Measurements from ENCODE around the gene CHTF18. TPM values are rescaled to one million over a fixed set of nuclear protein-coding genes. Genes with fewer than 3 reads are reported as not detected.

CHTF18 gene
- total RNA-seq, 2 experiments from 2014 or later: 95.6 to 115 TPM

DNA sequence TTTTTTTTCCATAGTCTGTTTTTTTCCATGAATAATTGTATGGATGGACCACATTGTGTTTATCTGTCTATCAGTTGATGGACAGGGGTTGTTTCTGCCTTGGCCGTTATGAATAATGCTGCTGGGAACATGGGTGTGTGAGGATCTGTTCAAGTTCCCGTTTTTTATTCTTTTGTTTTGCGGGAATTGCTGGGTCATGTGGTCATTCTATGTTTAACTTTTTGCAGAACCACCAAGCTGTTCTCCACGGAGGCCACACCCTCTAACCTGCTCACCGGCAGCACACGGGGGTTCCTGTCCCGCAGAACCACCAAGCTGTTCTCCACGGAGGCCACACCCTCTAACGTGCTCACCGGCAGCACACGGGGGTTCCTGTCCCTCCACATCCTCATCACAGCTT is 33.8 kb upstream of the CHTF18 start:
- DNase-seq: no peak
- H3K9me3 Mint-ChIP-seq: no peaks in the 10 kb centered on the region
- ATAC-seq: no peak
- no peak overlapping the region for H3K27ac Mint-ChIP-seq
- POLR2A ChIA-PET: no interaction called here
- H3K4me3 Mint-ChIP-seq: no peak overlapping the region
- no peaks in the 10 kb centered on the region for H3K36me3 Mint-ChIP-seq (ENCODE audit: low read depth)
- intact Hi-C loops (cut with micrococcal nuclease): no loop called here
- H3K27me3 Mint-ChIP-seq: peaks cover 4% of the 10 kb centered on the region
- TF ChIP-seq, protein P1, sequence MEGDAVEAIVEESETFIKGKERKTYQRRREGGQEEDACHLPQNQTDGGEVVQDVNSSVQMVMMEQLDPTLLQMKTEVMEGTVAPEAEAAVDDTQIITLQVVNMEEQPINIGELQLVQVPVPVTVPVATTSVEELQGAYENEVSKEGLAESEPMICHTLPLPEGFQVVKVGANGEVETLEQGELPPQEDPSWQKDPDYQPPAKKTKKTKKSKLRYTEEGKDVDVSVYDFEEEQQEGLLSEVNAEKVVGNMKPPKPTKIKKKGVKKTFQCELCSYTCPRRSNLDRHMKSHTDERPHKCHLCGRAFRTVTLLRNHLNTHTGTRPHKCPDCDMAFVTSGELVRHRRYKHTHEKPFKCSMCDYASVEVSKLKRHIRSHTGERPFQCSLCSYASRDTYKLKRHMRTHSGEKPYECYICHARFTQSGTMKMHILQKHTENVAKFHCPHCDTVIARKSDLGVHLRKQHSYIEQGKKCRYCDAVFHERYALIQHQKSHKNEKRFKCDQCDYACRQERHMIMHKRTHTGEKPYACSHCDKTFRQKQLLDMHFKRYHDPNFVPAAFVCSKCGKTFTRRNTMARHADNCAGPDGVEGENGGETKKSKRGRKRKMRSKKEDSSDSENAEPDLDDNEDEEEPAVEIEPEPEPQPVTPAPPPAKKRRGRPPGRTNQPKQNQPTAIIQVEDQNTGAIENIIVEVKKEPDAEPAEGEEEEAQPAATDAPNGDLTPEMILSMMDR (IDR thresholded peaks at IDR 0.05): no peak
- CTCF ChIA-PET: interaction anchor here (1.0 to 1.3 kb wide), 2 partner anchors 9 to 42 kb away, joined by 3 read pairs; no protein-coding TSS in a partner anchor
- H3K4me1 Mint-ChIP-seq (ENCODE audit: low read depth): no peaks in the 10 kb centered on the region

- H3K4me1 Mint-ChIP-seq (ENCODE audit: low read depth): no peaks in the 10 kb centered on the region
- intact Hi-C loops (cut with micrococcal nuclease): no loop called here
- H3K36me3 Mint-ChIP-seq (ENCODE audit: low read depth): no peaks in the 10 kb centered on the region
- DNase-seq (no peak), ATAC-seq (no peak)
- TF ChIP-seq, protein P1 (IDR thresholded peaks at IDR 0.05): no peak
- no peak overlapping the region for H3K27ac Mint-ChIP-seq
- CTCF ChIA-PET: no interaction called here
- peaks cover 4% of the 10 kb centered on the region for H3K27me3 Mint-ChIP-seq
- H3K4me3 Mint-ChIP-seq: no peak overlapping the region
- POLR2A ChIA-PET: no interaction called here
- no peaks in the 10 kb centered on the region for H3K9me3 Mint-ChIP-seq
Observed at GRCh38 chr16:756428-756827, 32.0 kb upstream of the CHTF18 start.

GRCh38 chr16:759110-759910 is 29.1 kb upstream of the CHTF18 start:
- POLR2A ChIA-PET: interaction anchor here (0.8 kb wide), 1 partner anchor 18 kb away, joined by 4 read pairs; the partner anchor contains the start of gene CIAO3
- CTCF ChIA-PET: no interaction called here
- H3K27ac Mint-ChIP-seq: no peak overlapping the region

GRCh38 chr16:760065-760464 is 28.4 kb upstream of the CHTF18 start:
- TF ChIP-seq, protein P1 (IDR thresholded peaks at IDR 0.05): no peak
- H3K27me3 Mint-ChIP-seq: peaks cover 4% of the 10 kb centered on the region
- no peaks in the 10 kb centered on the region for H3K9me3 Mint-ChIP-seq
- DNase-seq: no peak
- ATAC-seq: no peak
- H3K36me3 Mint-ChIP-seq (ENCODE audit: low read depth): no peaks in the 10 kb centered on the region
- ChIA-PET POLR2A (no interaction called here), CTCF (no interaction called here)
- no peak overlapping the region for H3K27ac Mint-ChIP-seq
- intact Hi-C loops (cut with micrococcal nuclease): no loop called here
- H3K4me3 Mint-ChIP-seq: no peak overlapping the region
- no peaks in the 10 kb centered on the region for H3K4me1 Mint-ChIP-seq (ENCODE audit: low read depth)

More at GRCh38 chr16:759110-759910, 29.1 kb upstream of the CHTF18 start:
- peaks cover 4% of the 10 kb centered on the region for H3K27me3 Mint-ChIP-seq
- TF ChIP-seq, protein P1 (IDR thresholded peaks at IDR 0.05): no peak
- DNase-seq (no peak), ATAC-seq (no peak)
- intact Hi-C loops (cut with micrococcal nuclease): no loop called here
- no peaks in the 10 kb centered on the region for H3K4me1 Mint-ChIP-seq (ENCODE audit: low read depth)
- H3K9me3 Mint-ChIP-seq: no peaks in the 10 kb centered on the region
- H3K4me3 Mint-ChIP-seq: no peak overlapping the region
- H3K36me3 Mint-ChIP-seq (ENCODE audit: low read depth): no peaks in the 10 kb centered on the region

- ChIA-PET CTCF (no interaction called here), POLR2A (no interaction called here)
- no peak for DNase-seq
- TF ChIP-seq, protein P1 (IDR thresholded peaks at IDR 0.05): no peak
- H3K27ac Mint-ChIP-seq: no peak within 1 kb of the TSS
- H3K27me3 Mint-ChIP-seq: peaks cover 4% of the 10 kb centered on the region
- intact Hi-C loops (cut with micrococcal nuclease): no loop called here
- no peak within 1 kb of the TSS for H3K4me3 Mint-ChIP-seq
- ATAC-seq: no peak
- no peaks in the 10 kb centered on the region for H3K9me3 Mint-ChIP-seq
- H3K36me3 Mint-ChIP-seq (ENCODE audit: low read depth): no peaks in the 10 kb centered on the region
- no peaks in the 10 kb centered on the region for H3K4me1 Mint-ChIP-seq (ENCODE audit: low read depth)
Observed at GRCh38 chr16:760545-761343, 27.7 kb upstream of the CHTF18 start, which contains the start of gene MSLN. TSS of gene MSLN (plus strand) at chr16:760734. CDS start at chr16:762681, 1,947 bp downstream.

Data from activated CD8-positive, alpha-beta T cell treated with anti-CD3 and anti-CD28 coated beads for 36 hours (primary cell).